Osteocyte (in vitro differentiated cells): ENCODE data around the gene SUGP1. TPM values are rescaled to one million over a fixed set of nuclear protein-coding genes. Genes with fewer than 3 reads are reported as not detected.

Source experiments
- DNase-seq: peaks from one replicate; pipeline ENCODE4 v3.0.0; 2021; ENCODE audit warnings: mixed read lengths; ENCODE audit not compliant: unreplicated experiment; ENCODE audit errors: extremely low spot score
- H3K27ac Mint-ChIP-seq: one replicate; pipeline ENCODE4 v1.8.0; 2021; ENCODE audit warnings: mild to moderate bottlenecking, mixed read lengths; ENCODE audit not compliant: unreplicated experiment
- H3K27me3 Mint-ChIP-seq: one replicate; pipeline ENCODE4 v1.8.0; 2021; ENCODE audit warnings: mixed read lengths; ENCODE audit not compliant: unreplicated experiment
- H3K36me3 Mint-ChIP-seq: one replicate; pipeline ENCODE4 v1.8.0; 2021; ENCODE audit warnings: mixed read lengths; ENCODE audit not compliant: unreplicated experiment
- H3K4me1 Mint-ChIP-seq: one replicate; pipeline ENCODE4 v1.8.0; 2021; ENCODE audit warnings: mixed read lengths; ENCODE audit not compliant: unreplicated experiment
- H3K4me3 Mint-ChIP-seq: one replicate; pipeline ENCODE4 v1.8.0; 2021; ENCODE audit warnings: mild to moderate bottlenecking, moderate library complexity, mixed read lengths; ENCODE audit not compliant: unreplicated experiment
- H3K9me3 Mint-ChIP-seq: one replicate; pipeline ENCODE4 v1.8.0; 2021; ENCODE audit warnings: mixed read lengths; ENCODE audit not compliant: unreplicated experiment
- total RNA-seq: library from RNA; stranded (reverse); gene quantifications from 2 replicates; pipeline ENCODE4 v1.2.1, GENCODE V29; 2021
- TF ChIP-seq, protein P1 (sequence below): fragments of 200-600 bp; sonication (generic); IDR thresholded peaks from 2 replicates; pipeline ENCODE4 v1.5.0; 2021; ENCODE audit warnings: antibody characterized with exemption, mild to moderate bottlenecking, moderate library complexity

Gene SUGP1
- total RNA-seq, 1 donor from 2014 or later: 71.7 TPM

DNA sequence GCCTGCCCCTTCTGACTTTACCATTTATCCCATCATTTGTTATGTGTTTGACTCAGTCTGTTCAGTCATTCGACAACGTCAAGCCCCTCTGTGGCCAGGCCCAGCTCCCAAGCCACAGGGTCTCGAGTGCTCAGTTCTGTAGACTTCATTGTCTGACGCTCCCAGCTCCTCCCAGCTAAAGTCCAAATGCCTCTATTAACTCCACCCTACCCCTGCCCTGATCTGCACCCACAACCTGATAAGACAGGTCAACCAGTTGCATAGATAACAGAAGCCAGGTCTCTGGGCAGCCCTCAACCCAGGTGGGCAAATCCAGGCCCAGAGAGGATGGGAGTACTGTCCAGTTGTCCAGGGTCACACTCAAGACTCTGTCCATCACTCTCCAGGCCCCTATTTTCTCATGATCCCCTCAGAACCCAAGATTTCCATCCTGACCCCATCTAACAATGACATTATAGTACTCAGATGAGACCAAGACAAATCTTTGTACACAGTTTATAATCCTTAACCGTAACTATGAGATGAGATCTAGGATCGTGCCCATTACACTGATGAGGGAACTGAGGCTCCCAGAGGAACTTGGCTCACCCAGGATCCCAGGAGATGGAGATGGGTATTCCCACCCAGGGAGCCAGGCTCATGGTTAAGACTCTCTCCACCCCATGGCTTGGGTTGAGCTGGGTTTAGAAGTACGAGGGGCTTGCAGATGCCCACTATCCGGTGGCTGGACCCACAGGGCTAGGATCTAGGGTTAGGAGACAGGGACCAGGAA, 48.3 kb downstream of the SUGP1 start:
- DNase-seq: no peak
- Mint-ChIP-seq H3K27ac (no peak overlapping the region), H3K27me3 (no peaks in the 10 kb centered on the region), H3K9me3 (no peaks in the 10 kb centered on the region), H3K4me3 (peak overlapping the region; percentile 63), H3K36me3 (peaks cover 3% of the 10 kb centered on the region), H3K4me1 (peaks cover 10% of the 10 kb centered on the region)
- TF ChIP-seq, protein P1, sequence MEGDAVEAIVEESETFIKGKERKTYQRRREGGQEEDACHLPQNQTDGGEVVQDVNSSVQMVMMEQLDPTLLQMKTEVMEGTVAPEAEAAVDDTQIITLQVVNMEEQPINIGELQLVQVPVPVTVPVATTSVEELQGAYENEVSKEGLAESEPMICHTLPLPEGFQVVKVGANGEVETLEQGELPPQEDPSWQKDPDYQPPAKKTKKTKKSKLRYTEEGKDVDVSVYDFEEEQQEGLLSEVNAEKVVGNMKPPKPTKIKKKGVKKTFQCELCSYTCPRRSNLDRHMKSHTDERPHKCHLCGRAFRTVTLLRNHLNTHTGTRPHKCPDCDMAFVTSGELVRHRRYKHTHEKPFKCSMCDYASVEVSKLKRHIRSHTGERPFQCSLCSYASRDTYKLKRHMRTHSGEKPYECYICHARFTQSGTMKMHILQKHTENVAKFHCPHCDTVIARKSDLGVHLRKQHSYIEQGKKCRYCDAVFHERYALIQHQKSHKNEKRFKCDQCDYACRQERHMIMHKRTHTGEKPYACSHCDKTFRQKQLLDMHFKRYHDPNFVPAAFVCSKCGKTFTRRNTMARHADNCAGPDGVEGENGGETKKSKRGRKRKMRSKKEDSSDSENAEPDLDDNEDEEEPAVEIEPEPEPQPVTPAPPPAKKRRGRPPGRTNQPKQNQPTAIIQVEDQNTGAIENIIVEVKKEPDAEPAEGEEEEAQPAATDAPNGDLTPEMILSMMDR: no peak

DNA sequence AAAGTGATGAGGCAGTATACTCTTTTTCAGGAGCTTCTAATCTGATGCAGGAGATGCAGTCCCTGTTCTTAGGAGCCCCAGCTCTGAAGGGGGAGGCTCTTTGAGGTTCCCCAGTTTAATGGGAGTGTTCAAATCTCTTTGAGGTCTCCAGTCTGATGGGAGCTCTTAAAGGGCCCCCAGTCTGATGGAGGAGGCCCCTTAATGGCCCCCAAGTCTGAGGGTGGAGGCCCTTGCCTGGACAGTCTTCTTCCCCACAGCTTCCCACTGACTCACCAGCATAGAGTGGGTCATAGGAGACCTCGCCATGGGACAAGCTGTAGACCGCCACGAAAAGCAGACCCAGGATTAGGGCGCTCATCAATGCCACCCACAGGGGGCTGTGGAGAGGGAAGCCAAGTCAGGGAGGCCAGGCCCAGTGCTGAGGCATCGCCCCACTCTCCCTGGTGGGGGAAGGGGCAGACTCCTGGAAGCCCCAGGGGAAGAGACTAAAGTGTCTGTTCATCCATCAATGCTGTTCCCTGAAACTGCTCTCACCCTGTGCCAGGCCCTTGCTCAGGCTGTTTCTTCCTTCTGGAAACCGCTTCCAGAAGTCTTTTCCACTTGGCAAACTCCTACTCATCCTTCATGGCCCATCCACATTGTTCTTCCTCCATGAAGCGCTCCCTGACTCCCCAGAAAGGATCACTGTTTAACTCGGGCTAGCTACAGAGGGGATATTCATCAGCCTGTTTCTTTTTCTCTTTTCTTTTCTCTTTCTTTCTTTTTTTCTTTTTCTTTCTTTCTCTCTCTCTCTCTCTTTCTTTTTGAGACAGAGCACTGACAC, 49.3 kb downstream of the SUGP1 start:
- Mint-ChIP-seq H3K4me3 (no peak overlapping the region), H3K4me1 (peaks cover 10% of the 10 kb centered on the region), H3K36me3 (no peaks in the 10 kb centered on the region), H3K27me3 (no peaks in the 10 kb centered on the region), H3K9me3 (no peaks in the 10 kb centered on the region), H3K27ac (no peak overlapping the region)
- DNase-seq: no peak
- TF ChIP-seq, protein P1: no peak

DNA sequence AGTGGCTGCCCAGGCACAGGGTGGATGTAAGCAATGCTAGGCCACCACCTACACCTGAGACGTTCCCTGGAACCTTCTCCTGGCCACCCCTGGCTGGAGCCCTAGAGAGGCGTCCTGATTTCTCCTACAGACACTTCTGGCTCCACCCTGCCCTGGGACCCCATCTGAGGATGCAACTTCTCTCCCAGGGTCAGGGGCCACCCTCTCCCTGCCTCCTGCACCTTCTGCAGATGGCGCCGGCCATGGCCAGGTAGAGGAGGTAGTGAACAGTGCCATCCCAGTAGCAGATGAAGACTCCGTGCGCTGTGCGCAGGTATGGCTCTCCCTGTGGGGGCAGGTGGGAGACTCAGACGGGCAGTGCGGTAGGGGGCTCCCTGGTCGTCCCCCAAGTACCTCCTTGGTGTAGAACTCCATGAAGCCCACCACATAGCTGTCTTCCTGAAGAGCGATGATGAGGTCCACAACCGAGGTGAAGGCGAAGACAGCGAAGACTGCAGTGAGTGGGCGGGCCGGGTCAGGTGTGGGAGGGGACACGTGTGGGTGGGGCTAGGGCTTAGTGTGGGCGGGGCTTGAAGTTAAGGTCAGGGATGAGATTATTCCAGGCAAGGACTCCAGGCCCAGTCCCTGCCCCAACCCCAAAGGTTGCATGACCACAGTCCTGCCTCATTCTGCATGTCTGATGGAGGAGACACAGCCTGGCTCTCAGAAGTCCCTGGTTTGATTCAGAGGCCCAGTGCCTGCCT, 50.2 kb downstream of the SUGP1 start:
- Mint-ChIP-seq H3K4me1 (peaks cover 10% of the 10 kb centered on the region), H3K36me3 (no peaks in the 10 kb centered on the region), H3K27ac (no peak overlapping the region), H3K9me3 (no peaks in the 10 kb centered on the region), H3K27me3 (no peaks in the 10 kb centered on the region), H3K4me3 (no peak overlapping the region)
- TF ChIP-seq, protein P1: no peak
- no peak for DNase-seq

DNA sequence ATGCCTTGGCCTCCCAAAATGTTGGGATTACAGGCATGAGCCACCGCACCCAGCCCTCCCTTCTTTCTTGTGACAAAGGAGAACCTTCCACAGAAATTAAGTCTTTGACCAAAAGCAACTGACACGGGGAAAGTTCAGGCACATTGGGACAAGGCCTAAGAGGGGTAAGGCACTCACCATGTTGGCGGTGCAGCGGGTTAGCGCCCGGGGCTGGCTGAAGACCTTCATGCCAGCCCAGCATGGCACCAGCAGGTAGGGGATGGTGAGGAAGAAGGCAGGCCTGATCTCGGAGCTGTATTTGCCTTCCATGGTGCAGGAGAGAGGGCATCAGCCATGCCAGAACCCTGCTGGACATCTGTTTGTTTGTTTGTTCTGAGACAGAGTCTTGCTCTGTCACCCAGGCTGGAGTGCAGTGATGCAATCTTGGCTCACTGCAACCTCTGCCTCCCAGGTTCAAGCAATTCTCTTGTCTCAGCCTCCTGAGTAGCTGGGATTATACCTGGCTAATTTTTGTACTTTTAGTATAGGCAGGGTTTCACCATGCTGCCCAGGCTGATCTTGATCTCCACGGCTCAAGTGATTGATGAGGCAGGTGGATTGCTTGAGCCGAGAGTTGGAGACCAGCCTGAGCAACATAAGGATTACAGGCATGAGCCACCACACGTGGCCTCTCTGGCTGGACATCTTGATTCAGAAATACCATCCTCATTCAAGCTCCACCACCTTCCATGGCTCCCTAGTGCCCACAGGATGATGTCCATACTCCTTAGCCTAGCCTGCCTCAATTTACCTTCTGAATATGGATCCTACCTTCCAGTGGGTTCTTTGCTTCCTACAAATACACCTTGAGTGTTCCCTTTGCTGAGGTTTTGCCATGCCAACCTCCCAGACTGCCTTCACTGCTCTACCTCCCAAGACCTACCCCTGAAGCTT, 51.6 kb downstream of the SUGP1 start:
- H3K36me3 Mint-ChIP-seq: no peaks in the 10 kb centered on the region
- H3K4me3 Mint-ChIP-seq: no peak overlapping the region
- no peak overlapping the region for H3K27ac Mint-ChIP-seq
- DNase-seq: no peak
- H3K27me3 Mint-ChIP-seq: peaks cover 1% of the 10 kb centered on the region
- H3K4me1 Mint-ChIP-seq: peaks cover 7% of the 10 kb centered on the region
- no peaks in the 10 kb centered on the region for H3K9me3 Mint-ChIP-seq
- TF ChIP-seq, protein P1: no peak
